SK-N-SH treated with all-trans-retinoic acid at 6 μM for 48 hours (cell line): ENCODE measurements around the gene ADAMTS18.

Source experiments
- ARNTL ChIP-seq: fragments of 450-650 bp; formaldehyde crosslinking; IDR thresholded peaks from 2 replicates; pipeline ENCODE4 v1.5.0; 2020; ENCODE audit warnings: low read depth, mild to moderate bottlenecking, moderate library complexity, borderline replicate concordance
- BACH2 ChIP-seq: fragments of 250-450 bp; sonication (Bioruptor Pico); IDR thresholded peaks from 2 replicates; pipeline ENCODE4 v1.9.0; 2021; ENCODE audit warnings: mild to moderate bottlenecking, borderline replicate concordance
- PATZ1 ChIP-seq: fragments of 250-450 bp; sonication (Bioruptor Pico); IDR thresholded peaks from 2 replicates; pipeline ENCODE4 v1.8.0; 2020; ENCODE audit warnings: mild to moderate bottlenecking, moderate library complexity, borderline replicate concordance
- ZFP3 ChIP-seq: fragments of 250-450 bp; sonication (Bioruptor Pico); IDR thresholded peaks from 2 replicates; pipeline ENCODE4 v1.5.0; 2020; ENCODE audit warnings: mild to moderate bottlenecking, moderate library complexity
- ZFP30 ChIP-seq: fragments of 450-650 bp; formaldehyde crosslinking; IDR thresholded peaks from 2 replicates; pipeline ENCODE4 v1.5.0; 2022; ENCODE audit warnings: mild to moderate bottlenecking, moderate library complexity

DNA sequence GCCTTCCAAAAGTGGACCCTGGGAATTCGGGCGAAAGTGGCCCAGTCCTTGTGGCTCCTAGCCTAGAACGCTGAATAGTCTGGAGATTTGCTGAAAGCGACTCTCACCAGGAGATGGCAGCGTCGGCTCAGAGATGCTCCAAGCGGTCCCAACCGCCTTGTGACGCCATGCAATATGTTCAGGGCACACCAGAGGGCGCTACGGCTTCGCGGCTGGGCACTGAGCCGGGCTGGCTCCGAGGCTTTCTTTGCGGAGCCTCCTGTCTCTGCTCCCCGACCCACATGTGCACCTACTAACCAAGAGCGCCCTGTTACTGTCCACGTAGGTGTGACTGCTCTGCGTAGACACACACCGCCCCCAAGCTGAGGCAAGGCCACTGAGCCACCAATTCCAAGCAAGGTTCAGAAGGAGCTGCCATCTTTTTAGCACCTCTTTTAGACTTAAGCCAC lies 198.7 kb downstream of the ADAMTS18 start:
- TF ChIP-seq PATZ1 (CRISPR knock-in tag) (no peak), ARNTL (CRISPR knock-in tag) (no peak), BACH2 (CRISPR knock-in tag) (no peak), ZFP30 (no peak), ZFP3 (CRISPR knock-in tag) (no peak)
